PC-3 (cell line): ENCODE results near the gene COL1A2.

Source experiments
- EZH2 ChIP-seq: fragments of 300-600 bp; sonication (generic); IDR thresholded peaks from one replicate; pipeline ENCODE4 v1.6.1; 2017; ENCODE audit warnings: antibody characterized with exemption, mild to moderate bottlenecking, low read length; ENCODE audit not compliant: unreplicated experiment
- EZH2phosphoT487 ChIP-seq: fragments of 300-600 bp; sonication (generic); IDR thresholded peaks from 2 replicates; pipeline ENCODE4 v1.6.1; 2018; ENCODE audit warnings: mild to moderate bottlenecking, antibody characterized with exemption, low read length, borderline replicate concordance
- TF ChIP-seq, protein P1 (sequence below): fragments of 300-600 bp; sonication (generic); conservative IDR thresholded peaks from 2 replicates; pipeline ENCODE4 v1.5.1; 2017; ENCODE audit warnings: antibody characterized with exemption, low read depth, mild to moderate bottlenecking, low read length

DNA sequence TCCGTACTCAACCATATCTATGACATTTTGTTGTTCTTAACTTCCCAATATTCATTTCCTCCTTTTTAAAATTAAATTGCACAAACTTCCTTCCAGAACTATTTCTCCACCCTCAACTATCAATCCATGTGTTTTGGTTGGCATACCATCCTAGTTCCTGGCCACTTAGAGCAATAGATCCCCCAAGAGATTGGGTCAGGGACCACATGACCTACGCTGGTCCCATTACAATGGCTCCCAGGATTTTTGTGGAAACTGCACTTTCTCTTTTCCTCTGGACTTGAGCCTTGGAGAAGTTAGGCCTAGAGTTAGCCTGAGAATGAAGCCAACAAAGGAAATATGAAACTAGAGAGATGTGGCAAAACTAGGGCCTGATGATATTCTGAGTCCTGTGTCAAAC is 59.2 kb downstream of the COL1A2 start:
- TF ChIP-seq, protein P1, sequence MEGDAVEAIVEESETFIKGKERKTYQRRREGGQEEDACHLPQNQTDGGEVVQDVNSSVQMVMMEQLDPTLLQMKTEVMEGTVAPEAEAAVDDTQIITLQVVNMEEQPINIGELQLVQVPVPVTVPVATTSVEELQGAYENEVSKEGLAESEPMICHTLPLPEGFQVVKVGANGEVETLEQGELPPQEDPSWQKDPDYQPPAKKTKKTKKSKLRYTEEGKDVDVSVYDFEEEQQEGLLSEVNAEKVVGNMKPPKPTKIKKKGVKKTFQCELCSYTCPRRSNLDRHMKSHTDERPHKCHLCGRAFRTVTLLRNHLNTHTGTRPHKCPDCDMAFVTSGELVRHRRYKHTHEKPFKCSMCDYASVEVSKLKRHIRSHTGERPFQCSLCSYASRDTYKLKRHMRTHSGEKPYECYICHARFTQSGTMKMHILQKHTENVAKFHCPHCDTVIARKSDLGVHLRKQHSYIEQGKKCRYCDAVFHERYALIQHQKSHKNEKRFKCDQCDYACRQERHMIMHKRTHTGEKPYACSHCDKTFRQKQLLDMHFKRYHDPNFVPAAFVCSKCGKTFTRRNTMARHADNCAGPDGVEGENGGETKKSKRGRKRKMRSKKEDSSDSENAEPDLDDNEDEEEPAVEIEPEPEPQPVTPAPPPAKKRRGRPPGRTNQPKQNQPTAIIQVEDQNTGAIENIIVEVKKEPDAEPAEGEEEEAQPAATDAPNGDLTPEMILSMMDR = no peak
- TF ChIP-seq EZH2phosphoT487 (no peak), EZH2 (no peak)
